ENCODE measurements around the gene CIZ1. TPM values are rescaled to one million over a fixed set of nuclear protein-coding genes. Genes with fewer than 3 reads are reported as not detected.

CIZ1 gene
- total and polyA plus RNA-seq, 2 of the 13 experiments (the other 11 are each of a cell fraction or from before 2014, with no cell fraction given) = 30.6 to 50.3 TPM

DNA sequence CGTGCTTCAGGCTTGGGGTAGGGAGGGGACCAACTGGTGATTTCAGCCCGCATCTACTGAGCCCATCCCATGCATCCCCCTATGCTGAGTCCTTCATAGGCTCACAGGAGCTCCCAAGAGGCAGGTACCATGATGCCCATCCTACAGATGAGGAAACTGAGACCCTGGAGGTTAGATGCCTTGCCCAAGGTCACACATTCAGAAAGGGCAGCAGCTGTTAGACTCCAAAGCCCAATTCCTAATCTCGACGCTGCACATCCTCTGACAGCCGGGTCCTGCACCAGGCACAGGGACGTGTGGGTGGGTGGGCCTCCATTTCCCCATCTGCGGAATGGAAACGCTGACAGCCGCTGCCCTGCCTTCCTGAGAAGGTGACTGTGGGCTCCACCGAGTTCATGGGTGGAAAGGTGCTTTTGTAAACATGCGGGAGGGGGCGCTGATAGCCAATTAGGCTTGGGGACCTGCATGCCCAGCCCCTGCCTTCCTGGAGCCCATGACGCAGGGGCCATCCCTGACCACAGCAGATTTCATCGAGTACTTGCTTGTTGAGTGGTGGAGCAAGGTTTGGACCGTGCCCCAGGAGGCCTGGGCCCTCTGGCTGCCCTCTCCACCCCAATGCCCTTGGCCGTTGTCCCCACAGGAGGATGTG is 14.0 kb upstream of the CIZ1 start (continued):
- TF ChIP-seq, protein P1, sequence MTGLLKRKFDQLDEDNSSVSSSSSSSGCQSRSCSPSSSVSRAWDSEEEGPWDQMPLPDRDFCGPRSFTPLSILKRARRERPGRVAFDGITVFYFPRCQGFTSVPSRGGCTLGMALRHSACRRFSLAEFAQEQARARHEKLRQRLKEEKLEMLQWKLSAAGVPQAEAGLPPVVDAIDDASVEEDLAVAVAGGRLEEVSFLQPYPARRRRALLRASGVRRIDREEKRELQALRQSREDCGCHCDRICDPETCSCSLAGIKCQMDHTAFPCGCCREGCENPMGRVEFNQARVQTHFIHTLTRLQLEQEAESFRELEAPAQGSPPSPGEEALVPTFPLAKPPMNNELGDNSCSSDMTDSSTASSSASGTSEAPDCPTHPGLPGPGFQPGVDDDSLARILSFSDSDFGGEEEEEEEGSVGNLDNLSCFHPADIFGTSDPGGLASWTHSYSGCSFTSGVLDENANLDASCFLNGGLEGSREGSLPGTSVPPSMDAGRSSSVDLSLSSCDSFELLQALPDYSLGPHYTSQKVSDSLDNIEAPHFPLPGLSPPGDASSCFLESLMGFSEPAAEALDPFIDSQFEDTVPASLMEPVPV (CRISPR knock-in tag; IDR thresholded peaks at IDR 0.05) = no peak
- no peak for TF ChIP-seq CAMTA2 (CRISPR knock-in tag; IDR thresholded peaks at IDR 0.05; ENCODE audit: borderline replicate concordance)
- TF ChIP-seq, protein P2, sequence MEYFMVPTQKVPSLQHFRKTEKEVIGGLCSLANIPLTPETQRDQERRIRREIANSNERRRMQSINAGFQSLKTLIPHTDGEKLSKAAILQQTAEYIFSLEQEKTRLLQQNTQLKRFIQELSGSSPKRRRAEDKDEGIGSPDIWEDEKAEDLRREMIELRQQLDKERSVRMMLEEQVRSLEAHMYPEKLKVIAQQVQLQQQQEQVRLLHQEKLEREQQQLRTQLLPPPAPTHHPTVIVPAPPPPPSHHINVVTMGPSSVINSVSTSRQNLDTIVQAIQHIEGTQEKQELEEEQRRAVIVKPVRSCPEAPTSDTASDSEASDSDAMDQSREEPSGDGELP (IDR thresholded peaks at IDR 0.05; ENCODE audit: borderline replicate concordance, low read depth) = no peak
- TF ChIP-seq, protein P3, sequence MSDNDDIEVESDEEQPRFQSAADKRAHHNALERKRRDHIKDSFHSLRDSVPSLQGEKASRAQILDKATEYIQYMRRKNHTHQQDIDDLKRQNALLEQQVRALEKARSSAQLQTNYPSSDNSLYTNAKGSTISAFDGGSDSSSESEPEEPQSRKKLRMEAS (IDR thresholded peaks at IDR 0.05) = no peak
- no peak for TF ChIP-seq ZSCAN25 (CRISPR knock-in tag; IDR thresholded peaks at IDR 0.05)
- no peak for TF ChIP-seq ZNF121 (CRISPR knock-in tag; IDR thresholded peaks at IDR 0.05)
- TF ChIP-seq KDM3A (CRISPR knock-in tag; IDR thresholded peaks at IDR 0.05; ENCODE audit: low read depth) = no peak
- TF ChIP-seq, protein P4, sequence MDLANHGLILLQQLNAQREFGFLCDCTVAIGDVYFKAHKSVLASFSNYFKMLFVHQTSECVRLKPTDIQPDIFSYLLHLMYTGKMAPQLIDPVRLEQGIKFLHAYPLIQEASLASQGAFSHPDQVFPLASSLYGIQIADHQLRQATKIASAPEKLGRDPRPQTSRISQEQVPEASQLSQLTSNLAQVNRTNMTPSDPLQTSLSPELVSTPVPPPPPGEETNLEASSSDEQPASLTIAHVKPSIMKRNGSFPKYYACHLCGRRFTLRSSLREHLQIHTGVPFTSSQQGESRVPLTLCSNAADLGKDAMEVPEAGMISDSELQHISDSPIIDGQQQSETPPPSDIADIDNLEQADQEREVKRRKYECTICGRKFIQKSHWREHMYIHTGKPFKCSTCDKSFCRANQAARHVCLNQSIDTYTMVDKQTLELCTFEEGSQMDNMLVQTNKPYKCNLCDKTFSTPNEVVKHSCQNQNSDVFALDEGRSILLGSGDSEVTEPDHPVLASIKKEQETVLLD (CRISPR knock-in tag; IDR thresholded peaks at IDR 0.05; ENCODE audit: low read depth) = no peak
- no peak for TF ChIP-seq ZNF460 (CRISPR knock-in tag; IDR thresholded peaks at IDR 0.05; ENCODE audit: borderline replicate concordance)
- TF ChIP-seq, protein P5, sequence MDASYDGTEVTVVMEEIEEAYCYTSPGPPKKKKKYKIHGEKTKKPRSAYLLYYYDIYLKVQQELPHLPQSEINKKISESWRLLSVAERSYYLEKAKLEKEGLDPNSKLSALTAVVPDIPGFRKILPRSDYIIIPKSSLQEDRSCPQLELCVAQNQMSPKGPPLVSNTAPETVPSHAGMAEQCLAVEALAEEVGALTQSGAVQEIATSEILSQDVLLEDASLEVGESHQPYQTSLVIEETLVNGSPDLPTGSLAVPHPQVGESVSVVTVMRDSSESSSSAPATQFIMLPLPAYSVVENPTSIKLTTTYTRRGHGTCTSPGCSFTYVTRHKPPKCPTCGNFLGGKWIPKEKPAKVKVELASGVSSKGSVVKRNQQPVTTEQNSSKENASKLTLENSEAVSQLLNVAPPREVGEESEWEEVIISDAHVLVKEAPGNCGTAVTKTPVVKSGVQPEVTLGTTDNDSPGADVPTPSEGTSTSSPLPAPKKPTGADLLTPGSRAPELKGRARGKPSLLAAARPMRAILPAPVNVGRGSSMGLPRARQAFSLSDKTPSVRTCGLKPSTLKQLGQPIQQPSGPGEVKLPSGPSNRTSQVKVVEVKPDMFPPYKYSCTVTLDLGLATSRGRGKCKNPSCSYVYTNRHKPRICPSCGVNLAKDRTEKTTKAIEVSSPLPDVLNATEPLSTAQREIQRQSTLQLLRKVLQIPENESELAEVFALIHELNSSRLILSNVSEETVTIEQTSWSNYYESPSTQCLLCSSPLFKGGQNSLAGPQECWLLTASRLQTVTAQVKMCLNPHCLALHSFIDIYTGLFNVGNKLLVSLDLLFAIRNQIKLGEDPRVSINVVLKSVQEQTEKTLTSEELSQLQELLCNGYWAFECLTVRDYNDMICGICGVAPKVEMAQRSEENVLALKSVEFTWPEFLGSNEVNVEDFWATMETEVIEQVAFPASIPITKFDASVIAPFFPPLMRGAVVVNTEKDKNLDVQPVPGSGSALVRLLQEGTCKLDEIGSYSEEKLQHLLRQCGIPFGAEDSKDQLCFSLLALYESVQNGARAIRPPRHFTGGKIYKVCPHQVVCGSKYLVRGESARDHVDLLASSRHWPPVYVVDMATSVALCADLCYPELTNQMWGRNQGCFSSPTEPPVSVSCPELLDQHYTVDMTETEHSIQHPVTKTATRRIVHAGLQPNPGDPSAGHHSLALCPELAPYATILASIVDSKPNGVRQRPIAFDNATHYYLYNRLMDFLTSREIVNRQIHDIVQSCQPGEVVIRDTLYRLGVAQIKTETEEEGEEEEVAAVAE (CRISPR knock-in tag; IDR thresholded peaks at IDR 0.05; ENCODE audit: borderline replicate concordance) = no peak
- TF ChIP-seq, protein P6, sequence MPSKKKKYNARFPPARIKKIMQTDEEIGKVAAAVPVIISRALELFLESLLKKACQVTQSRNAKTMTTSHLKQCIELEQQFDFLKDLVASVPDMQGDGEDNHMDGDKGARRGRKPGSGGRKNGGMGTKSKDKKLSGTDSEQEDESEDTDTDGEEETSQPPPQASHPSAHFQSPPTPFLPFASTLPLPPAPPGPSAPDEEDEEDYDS (CRISPR knock-in tag; IDR thresholded peaks at IDR 0.05) = no peak
- TF ChIP-seq AGO1 (IDR thresholded peaks at IDR 0.05; ENCODE audit: low read depth, low read length, poor library complexity, severe bottlenecking) = no peak
- TF ChIP-seq FOXA1 (IDR thresholded peaks at IDR 0.05) = no peak
- TF ChIP-seq FOXA1 (CRISPR knock-in tag; IDR thresholded peaks at IDR 0.05) = peak; percentile 43; the same call in 1 of the 2 replicates
- TF ChIP-seq ZNF768 (CRISPR knock-in tag; IDR thresholded peaks at IDR 0.05) = no peak
- TF ChIP-seq ZNF577 (CRISPR knock-in tag; IDR thresholded peaks at IDR 0.05; ENCODE audit: borderline replicate concordance, low read depth) = no peak
- TF ChIP-seq ZNF562 (CRISPR knock-in tag; IDR thresholded peaks at IDR 0.05; ENCODE audit: borderline replicate concordance) = no peak
- TF ChIP-seq FOSL1 (CRISPR knock-in tag; IDR thresholded peaks at IDR 0.05; ENCODE audit: borderline replicate concordance) = no peak
- TF ChIP-seq, protein P7, sequence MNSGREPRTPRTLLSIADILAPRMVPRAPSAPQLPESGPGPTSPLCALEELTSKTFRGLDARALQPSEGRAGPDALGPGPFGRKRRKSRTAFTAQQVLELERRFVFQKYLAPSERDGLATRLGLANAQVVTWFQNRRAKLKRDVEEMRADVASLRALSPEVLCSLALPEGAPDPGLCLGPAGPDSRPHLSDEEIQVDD (CRISPR knock-in tag; IDR thresholded peaks at IDR 0.05; ENCODE audit: borderline replicate concordance) = no peak
- no peak for TF ChIP-seq STAT5B (CRISPR knock-in tag; IDR thresholded peaks at IDR 0.05)
- no peak for TF ChIP-seq THAP11 (CRISPR knock-in tag; IDR thresholded peaks at IDR 0.05)

All from HepG2 (cell line).